T-helper 2 cell treated with Interferon-gamma antibody and Interleukin-4, amounts not matched to agents 5 μg/mL and 100 μg/mL, for 36 hours (primary cell): ENCODE measurements around the gene ATG12.
"Not testable (repeated sequence)": the region's sequence is repeated elsewhere in the genome, so short reads cannot be mapped to it uniquely, and the experiment has no call there.

Source experiments
- DNase-seq: peaks from one replicate; pipeline ENCODE4 v3.0.0; 2021; ENCODE audit warnings: low spot score
- H3K27ac Mint-ChIP-seq: one replicate; pipeline ENCODE4 v1.8.0; 2021; ENCODE audit warnings: mild to moderate bottlenecking, mixed read lengths
- H3K27me3 Mint-ChIP-seq: one replicate; pipeline ENCODE4 v1.8.0; 2021; ENCODE audit warnings: low read depth, mixed read lengths
- H3K36me3 Mint-ChIP-seq: one replicate; pipeline ENCODE4 v1.8.0; 2021; ENCODE audit warnings: low read depth, mixed read lengths
- H3K4me1 Mint-ChIP-seq: one replicate; pipeline ENCODE4 v1.8.0; 2021; ENCODE audit warnings: low read depth, mixed read lengths
- H3K4me3 Mint-ChIP-seq: one replicate; pipeline ENCODE4 v1.8.0; 2022; ENCODE audit warnings: mild to moderate bottlenecking, moderate library complexity, mixed read lengths
- H3K9me3 Mint-ChIP-seq: one replicate; pipeline ENCODE4 v1.8.0; 2021; ENCODE audit warnings: mixed read lengths

Gene ATG12

DNA sequence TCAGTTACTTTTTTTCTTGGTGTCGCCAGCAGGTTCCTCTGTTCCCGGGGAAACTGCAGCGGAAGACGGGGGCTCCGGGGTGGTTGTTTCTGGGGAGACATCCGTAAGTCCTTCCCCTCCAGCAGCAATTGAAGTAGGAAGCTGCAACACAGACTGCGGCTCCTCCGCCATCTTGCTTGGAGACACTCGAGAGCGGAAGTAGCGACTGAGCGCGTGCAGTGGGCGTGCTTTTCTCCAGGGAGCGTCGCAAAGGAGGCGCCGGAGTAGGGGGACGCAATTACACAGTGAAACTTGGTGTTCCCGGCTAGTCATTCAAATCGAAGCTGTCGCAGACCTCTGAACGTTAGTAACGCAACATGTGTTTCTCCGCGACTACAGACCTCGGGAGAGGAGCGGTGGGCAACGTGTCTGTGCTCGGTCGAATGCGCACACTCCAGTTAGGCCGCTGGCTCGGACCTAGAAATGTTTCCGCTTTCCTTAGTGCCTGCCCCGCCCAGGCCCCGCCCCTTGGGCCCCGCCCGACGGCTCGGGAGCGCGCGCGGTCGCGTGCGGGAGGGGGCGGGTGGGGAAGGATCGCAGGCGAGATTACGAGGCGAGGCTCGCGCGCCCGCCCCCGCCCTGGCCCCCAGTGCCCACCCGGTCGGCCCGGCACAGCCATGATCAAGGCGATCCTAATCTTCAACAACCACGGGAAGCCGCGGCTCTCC is at the start of gene ATG12, which contains the start of gene AP3S1:
Gene ATG12, minus strand, starts transcription at position 184 of the 707 bp plus-strand sequence. Its CDS starts 13 bp downstream, at position 171.
Gene AP3S1, plus strand, starts transcription at position 554 of the 707 bp plus-strand sequence. Its CDS starts 103 bp downstream, at position 657.
- Mint-ChIP-seq H3K27ac (peak within 1 kb of the TSS; percentile 99), H3K9me3 (no peaks in the 10 kb centered on the region), H3K4me1 (peaks cover 39% of the 10 kb centered on the region), H3K36me3 (peaks cover 30% of the 10 kb centered on the region), H3K27me3 (no peaks in the 10 kb centered on the region), H3K4me3 (peak within 1 kb of the TSS; percentile 97)
- peak; percentile 89 for DNase-seq

DNA sequence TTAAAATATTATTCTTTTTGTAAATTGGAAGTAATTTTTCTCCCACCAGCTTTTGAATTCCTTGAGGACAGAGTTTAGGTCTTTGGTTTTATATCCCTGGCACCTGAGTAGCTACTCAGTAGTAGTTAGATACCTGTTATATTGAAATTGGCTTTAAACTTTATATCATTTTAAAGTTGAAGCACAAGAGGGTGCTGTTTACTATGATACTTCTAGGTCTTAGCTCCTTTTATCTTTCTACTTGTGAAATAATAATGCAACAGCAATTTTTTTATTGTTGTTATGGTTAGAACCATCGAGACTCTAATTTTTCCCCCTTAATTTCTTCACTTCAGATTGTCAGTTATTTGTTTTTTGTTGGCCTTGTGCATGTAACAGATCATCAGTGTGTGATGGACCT is 46.7 kb upstream of the ATG12 start:
- no peaks in the 10 kb centered on the region for H3K27me3 Mint-ChIP-seq
- DNase-seq = no peak
- H3K9me3 Mint-ChIP-seq = no peaks in the 10 kb centered on the region
- no peak overlapping the region for H3K4me3 Mint-ChIP-seq
- no peaks in the 10 kb centered on the region for H3K4me1 Mint-ChIP-seq
- H3K36me3 Mint-ChIP-seq = peaks cover 5% of the 10 kb centered on the region
- no peak overlapping the region for H3K27ac Mint-ChIP-seq

DNA sequence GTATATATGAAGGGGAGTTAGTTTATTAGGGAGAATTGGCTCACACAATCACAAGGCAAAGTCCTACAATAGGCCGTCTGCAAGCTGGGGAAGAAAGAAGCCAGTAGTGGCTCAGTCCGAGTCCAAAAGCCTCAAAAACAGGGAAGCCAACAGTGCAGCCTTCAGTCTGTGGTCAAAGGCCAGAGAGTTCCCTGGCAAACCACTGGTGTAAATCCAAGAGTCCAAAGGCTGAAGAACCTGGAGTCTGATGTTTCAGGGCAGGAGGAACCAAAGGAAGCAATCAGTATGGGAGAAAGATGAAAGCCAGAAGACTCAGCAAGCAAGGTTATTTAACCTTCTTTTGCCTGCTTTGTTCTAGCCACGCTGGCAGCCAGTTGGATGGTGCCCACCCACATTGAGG is 43.8 kb upstream of the ATG12 start:
- H3K4me3 Mint-ChIP-seq, DNase-seq, H3K4me1 Mint-ChIP-seq, H3K27ac Mint-ChIP-seq, H3K9me3 Mint-ChIP-seq, H3K27me3 Mint-ChIP-seq: not testable (repeated sequence)
- H3K36me3 Mint-ChIP-seq = peaks cover 13% of the 10 kb centered on the region

GRCh38 chr5:115884704-115885103 is 43.3 kb upstream of the ATG12 start:
- Mint-ChIP-seq H3K36me3 (peaks cover 13% of the 10 kb centered on the region), H3K9me3 (no peaks in the 10 kb centered on the region), H3K27ac (no peak overlapping the region), H3K27me3 (no peaks in the 10 kb centered on the region), H3K4me1 (no peaks in the 10 kb centered on the region), H3K4me3 (no peak overlapping the region)
- no peak for DNase-seq

DNA sequence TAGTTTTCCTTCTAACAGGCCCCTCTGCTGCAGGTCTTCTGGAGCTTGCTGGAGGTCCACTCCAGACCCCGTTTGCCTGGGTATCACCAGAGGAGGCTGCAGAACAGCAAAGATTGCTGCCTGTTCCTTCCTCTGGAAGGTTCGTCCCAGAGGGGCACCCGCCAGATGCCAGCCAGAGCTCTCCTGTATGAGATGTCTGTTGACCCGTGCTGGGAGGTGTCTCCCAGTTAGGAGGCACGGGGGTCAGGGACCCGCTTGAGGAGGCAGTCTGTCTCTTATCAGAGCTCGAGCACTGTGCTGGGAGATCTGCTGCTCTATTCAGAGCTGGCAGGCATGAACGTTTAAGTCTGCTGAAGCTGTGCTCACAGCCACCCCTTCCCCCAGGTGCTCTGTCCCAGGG is 41.1 kb upstream of the ATG12 start:
- H3K4me1 Mint-ChIP-seq, H3K4me3 Mint-ChIP-seq, H3K27me3 Mint-ChIP-seq, H3K9me3 Mint-ChIP-seq, DNase-seq, H3K27ac Mint-ChIP-seq: not testable (repeated sequence)
- peaks cover 25% of the 10 kb centered on the region for H3K36me3 Mint-ChIP-seq

GRCh38 chr5:115877342-115877741 is 36.0 kb upstream of the ATG12 start:
- H3K9me3 Mint-ChIP-seq, H3K4me3 Mint-ChIP-seq, H3K27ac Mint-ChIP-seq, H3K27me3 Mint-ChIP-seq, DNase-seq, H3K4me1 Mint-ChIP-seq: not testable (repeated sequence)
- peaks cover 31% of the 10 kb centered on the region for H3K36me3 Mint-ChIP-seq

GRCh38 chr5:115875447-115875846 is 34.1 kb upstream of the ATG12 start:
- no peak overlapping the region for H3K27ac Mint-ChIP-seq
- H3K36me3 Mint-ChIP-seq = peaks cover 34% of the 10 kb centered on the region
- no peaks in the 10 kb centered on the region for H3K27me3 Mint-ChIP-seq
- DNase-seq = no peak
- H3K9me3 Mint-ChIP-seq = peaks cover 4% of the 10 kb centered on the region
- H3K4me3 Mint-ChIP-seq = no peak overlapping the region
- H3K4me1 Mint-ChIP-seq = no peaks in the 10 kb centered on the region

DNA sequence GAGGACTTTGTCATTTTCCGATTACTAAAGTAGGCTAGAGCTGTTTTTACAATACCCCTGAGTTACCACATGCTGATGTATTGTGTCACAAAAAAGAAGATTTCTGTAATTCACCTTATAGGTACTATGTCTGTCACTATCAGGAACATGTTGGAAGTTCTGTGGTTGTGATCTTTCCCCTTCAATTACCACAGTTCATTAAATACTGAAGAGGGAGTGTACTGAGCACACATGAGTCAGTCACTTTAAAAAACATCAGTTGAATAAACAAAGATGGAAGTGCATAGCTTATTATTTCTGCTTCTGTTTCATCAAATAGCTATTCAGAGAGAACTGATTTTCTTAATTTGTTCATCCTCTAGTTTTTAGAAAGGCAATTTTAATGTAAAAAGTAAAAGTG is 32.0 kb upstream of the ATG12 start:
- Mint-ChIP-seq H3K4me3 (no peak overlapping the region), H3K36me3 (peaks cover 27% of the 10 kb centered on the region), H3K27me3 (no peaks in the 10 kb centered on the region), H3K4me1 (no peaks in the 10 kb centered on the region), H3K9me3 (peaks cover 4% of the 10 kb centered on the region), H3K27ac (no peak overlapping the region)
- no peak for DNase-seq

- Mint-ChIP-seq H3K9me3 (no peaks in the 10 kb centered on the region), H3K27me3 (no peaks in the 10 kb centered on the region), H3K4me1 (peaks cover 3% of the 10 kb centered on the region), H3K27ac (no peak overlapping the region), H3K36me3 (peaks cover 22% of the 10 kb centered on the region), H3K4me3 (no peak overlapping the region)
- DNase-seq = no peak
These were observed 31.1 kb upstream of the ATG12 start for GRCh38 chr5:115872447-115872846.

DNA sequence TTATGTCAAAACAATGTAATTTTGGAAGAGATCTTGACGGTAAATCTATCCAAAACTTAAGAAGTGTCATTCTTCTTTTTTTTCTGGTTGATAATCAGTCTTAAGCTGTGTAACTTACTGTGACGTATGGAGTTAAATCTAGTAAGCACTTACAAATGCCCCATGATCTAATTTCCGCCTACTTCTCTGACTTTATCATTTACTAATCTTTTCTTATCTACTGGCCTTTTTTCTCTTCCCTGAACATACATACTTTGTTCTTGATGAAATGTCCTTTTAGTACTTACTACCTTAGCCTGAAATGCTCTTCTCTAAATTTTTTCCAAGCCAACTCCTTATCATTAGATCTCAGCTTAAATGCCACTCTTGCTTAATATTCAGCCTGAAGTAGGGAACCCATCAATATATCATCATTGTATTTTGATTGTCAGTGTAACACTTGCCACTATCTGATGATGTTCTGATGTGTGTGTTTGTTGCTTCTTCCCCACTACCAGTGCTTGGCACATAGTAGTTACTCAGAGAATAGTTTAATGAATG is 28.0 kb upstream of the ATG12 start:
- Mint-ChIP-seq H3K4me1 (peaks cover 5% of the 10 kb centered on the region), H3K36me3 (peaks cover 13% of the 10 kb centered on the region), H3K9me3 (no peaks in the 10 kb centered on the region), H3K4me3 (no peak overlapping the region), H3K27me3 (no peaks in the 10 kb centered on the region), H3K27ac (no peak overlapping the region)
- DNase-seq = no peak

- no peak for DNase-seq
- Mint-ChIP-seq H3K27me3 (no peaks in the 10 kb centered on the region), H3K4me1 (peaks cover 14% of the 10 kb centered on the region), H3K36me3 (peaks cover 5% of the 10 kb centered on the region), H3K27ac (no peak overlapping the region), H3K4me3 (no peak overlapping the region), H3K9me3 (no peaks in the 10 kb centered on the region)
These were observed 18.0 kb upstream of the ATG12 start for GRCh38 chr5:115859378-115859777.

GRCh38 chr5:115858396-115858795 is 17.0 kb upstream of the ATG12 start:
- Mint-ChIP-seq H3K27me3 (no peaks in the 10 kb centered on the region), H3K4me3 (no peak overlapping the region), H3K27ac (no peak overlapping the region), H3K9me3 (peaks cover 8% of the 10 kb centered on the region), H3K4me1 (peaks cover 18% of the 10 kb centered on the region), H3K36me3 (peaks cover 12% of the 10 kb centered on the region)
- DNase-seq = no peak

DNA sequence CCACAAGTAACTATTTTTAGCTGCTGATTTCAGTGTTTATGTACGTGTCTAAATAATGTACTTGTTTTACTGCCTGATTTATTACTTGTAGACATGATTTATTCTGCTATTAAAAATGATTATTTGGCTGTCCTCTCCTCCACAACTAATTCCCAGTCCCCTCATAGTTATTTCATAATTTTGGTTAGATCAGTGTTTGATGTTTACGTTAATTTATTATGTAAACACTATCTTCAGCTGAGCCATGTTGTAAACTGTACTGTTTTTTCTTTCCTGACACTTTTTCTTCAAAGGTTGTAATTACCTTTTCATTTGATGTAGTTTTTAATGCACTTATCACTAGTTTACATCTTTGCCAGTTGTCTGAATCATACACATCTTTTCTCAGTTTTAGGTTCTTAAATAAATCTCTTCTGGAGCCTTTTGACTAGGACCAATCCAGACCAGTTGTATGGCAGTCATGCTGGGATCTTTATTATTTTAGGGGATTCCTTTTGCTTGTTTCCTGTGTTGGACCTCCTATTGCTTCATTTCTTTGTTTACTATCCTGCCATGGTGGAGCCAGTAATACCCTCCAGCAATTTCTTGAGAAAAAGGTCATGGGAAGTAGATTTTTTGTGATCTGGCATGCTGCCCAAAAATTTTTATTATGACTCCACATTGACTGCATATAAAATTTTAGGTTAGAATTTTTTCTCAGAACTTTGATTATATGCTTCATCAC is 16.4 kb upstream of the ATG12 start:
- no peak overlapping the region for H3K27ac Mint-ChIP-seq
- DNase-seq = no peak
- H3K36me3 Mint-ChIP-seq = peaks cover 15% of the 10 kb centered on the region
- H3K9me3 Mint-ChIP-seq = peaks cover 12% of the 10 kb centered on the region
- peaks cover 22% of the 10 kb centered on the region for H3K4me1 Mint-ChIP-seq
- H3K27me3 Mint-ChIP-seq = no peaks in the 10 kb centered on the region
- no peak overlapping the region for H3K4me3 Mint-ChIP-seq

- Mint-ChIP-seq H3K9me3 (peaks cover 12% of the 10 kb centered on the region), H3K4me3 (no peak overlapping the region), H3K36me3 (peaks cover 15% of the 10 kb centered on the region), H3K4me1 (peaks cover 22% of the 10 kb centered on the region), H3K27me3 (no peaks in the 10 kb centered on the region), H3K27ac (no peak overlapping the region)
- DNase-seq = no peak
These were observed 15.7 kb upstream of the ATG12 start for GRCh38 chr5:115857057-115857479.
